Gastrocnemius medialis (tissue), 4 donors: ENCODE results near the gene PLCH1.

Source experiments
- POLR2A ChIP-seq, 2 donors: fragments of 450-650 bp; IDR thresholded peaks; one replicate each; pipeline ENCODE4 v1.6.1; 2017; ENCODE audit warnings: antibody characterized with exemption in 2 of 2, mild to moderate bottlenecking in 2 of 2, moderate library complexity in 2 of 2
- TF ChIP-seq, protein P1 (sequence below), 5 experiments: fragments of 450-650 bp in 3 of 5; fragments of 200-600 bp in 2 of 5; sonication (generic) in 2 of 5; IDR thresholded peaks in 4 of 5; conservative IDR thresholded peaks in 1 of 5; 1 replicate in 4 of 5; 2 replicates in 1 of 5; pipeline ENCODE4 v1.5.1; 2016 to 2019; ENCODE audit warnings: antibody characterized with exemption in 5 of 5, mild to moderate bottlenecking in 3 of 5, moderate library complexity in 3 of 5

DNA sequence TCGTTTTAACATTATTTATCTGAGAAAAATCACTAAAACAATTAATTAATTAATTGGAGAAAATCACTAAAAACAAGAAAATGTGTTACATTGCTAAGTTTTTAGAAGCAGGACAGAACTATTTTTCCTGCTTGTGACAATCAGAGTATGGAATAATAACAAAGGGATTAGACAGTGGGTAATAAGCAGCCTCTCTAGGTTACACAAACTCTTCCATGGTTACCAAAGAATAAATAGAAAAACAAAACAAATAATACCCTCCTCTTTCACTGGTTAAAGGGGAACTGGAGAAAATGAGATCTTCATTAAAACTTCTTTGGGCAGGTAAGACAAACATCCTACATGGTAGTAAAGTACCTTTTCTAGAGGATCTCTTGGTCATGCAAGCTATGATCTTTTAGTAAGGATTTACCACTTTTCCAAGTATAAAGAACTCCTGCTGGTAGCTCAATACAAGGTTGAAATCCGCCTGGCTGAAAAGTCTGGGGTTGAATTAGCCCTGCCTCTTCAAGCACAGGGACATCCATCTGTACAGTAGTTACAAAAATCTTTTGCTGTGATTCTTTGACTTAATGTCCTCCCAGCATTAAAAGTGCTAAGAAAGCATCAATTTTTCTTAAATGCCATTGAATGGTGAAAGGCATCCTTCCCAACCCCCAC lies 2.5 kb upstream of the PLCH1 start:
- TF ChIP-seq, protein P1, sequence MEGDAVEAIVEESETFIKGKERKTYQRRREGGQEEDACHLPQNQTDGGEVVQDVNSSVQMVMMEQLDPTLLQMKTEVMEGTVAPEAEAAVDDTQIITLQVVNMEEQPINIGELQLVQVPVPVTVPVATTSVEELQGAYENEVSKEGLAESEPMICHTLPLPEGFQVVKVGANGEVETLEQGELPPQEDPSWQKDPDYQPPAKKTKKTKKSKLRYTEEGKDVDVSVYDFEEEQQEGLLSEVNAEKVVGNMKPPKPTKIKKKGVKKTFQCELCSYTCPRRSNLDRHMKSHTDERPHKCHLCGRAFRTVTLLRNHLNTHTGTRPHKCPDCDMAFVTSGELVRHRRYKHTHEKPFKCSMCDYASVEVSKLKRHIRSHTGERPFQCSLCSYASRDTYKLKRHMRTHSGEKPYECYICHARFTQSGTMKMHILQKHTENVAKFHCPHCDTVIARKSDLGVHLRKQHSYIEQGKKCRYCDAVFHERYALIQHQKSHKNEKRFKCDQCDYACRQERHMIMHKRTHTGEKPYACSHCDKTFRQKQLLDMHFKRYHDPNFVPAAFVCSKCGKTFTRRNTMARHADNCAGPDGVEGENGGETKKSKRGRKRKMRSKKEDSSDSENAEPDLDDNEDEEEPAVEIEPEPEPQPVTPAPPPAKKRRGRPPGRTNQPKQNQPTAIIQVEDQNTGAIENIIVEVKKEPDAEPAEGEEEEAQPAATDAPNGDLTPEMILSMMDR (IDR thresholded peaks at IDR 0.05 in 4 of 5, conservative IDR thresholded peaks at IDR 0.05 in 1 of 5) = no peak
- TF ChIP-seq POLR2A (IDR thresholded peaks at IDR 0.05) = no peak
